KOPT-K1 (cell line): ENCODE results near the gene KCNK17.

Experiments
- H3K27ac ChIP-seq: fragments of 200-600 bp; sonication (generic); 2 replicates; pipeline ENCODE4 v1.5.1; 2016; ENCODE audit warnings: antibody characterized with exemption, mild to moderate bottlenecking, low read depth, low read length; ENCODE audit not compliant: poor library complexity, severe bottlenecking
- H3K36me3 ChIP-seq: fragments of 200-600 bp; sonication (generic); 2 replicates; pipeline ENCODE4 v1.5.1; 2017; ENCODE audit warnings: antibody characterized with exemption, mild to moderate bottlenecking, low read length, moderate library complexity; ENCODE audit not compliant: insufficient read depth
- H3K9me3 ChIP-seq: fragments of 200-600 bp; sonication (generic); 2 replicates; pipeline ENCODE4 v1.5.1; 2017; ENCODE audit warnings: antibody characterized with exemption, low read length, mild to moderate bottlenecking; ENCODE audit not compliant: insufficient read depth, poor library complexity, severe bottlenecking

KCNK17 gene

DNA sequence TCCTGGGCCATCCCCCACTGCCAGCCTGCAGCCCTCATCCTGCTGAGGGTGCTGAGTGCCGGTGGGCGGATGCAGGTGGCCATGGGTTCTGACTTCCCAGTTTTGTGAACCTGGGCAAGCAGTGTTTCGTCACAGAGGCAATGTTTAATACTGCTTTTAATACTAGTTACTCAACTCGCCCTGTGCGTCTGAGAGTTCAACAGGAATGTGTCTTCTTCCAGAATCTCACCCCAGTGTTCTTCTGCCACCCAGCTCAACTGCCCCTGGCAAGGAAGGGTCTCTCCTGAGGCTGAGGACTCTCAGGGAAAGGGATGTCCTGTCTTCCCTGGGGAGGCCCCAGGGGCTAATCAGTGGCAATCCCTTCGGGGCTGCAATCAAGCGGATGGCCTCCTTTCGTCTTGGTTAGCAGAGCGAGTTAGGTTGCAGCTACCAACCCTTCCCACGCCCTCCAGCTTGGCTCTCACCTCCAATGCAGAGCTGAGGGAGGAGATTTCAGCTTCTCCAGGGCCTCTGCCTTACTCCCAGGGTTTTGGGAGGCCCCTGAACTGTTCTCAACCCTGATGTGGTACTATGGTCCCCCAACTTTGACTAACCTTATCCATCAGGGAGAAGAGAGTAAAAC is 6.3 kb upstream of the KCNK17 start:
- no peaks in the 10 kb centered on the region for H3K9me3 ChIP-seq
- H3K27ac ChIP-seq, result peak overlapping the region; percentile 5

DNA sequence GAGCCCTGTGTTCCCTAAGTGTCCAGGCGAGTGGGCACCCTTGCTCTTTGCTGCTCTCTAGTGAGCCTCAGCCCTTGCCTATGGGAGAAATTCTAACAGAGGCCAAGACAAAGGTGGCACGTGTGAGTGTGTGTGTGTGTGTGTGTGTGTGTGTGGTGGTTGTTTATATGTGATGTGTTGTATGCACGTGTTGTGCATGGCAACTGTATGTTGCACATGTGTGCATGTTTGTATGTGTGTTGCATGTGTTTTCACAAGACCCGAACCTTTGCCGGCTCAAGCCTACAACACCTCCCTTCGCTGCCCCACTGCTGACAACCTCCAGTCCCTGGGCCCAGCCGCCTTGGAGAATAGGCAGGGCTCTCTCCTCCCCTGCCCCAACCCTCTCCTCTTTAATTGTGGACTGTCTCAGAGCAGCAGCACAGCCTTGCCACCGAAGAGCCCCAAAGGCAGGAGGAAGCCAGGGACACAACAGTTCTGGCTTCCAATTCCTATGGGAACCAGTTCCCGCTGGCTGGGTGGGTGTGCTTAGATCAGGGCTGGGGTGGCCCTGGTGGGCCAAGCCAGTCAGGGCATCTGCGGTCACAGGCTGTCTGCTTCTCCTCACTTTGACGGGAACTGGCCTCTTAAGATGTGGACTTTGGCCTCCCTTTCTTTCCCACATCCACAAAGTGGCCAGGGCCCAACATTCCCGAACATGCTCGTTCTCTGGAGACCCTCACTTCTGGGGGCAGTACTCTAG is 5.6 kb upstream of the KCNK17 start:
- H3K9me3 ChIP-seq, result no peaks in the 10 kb centered on the region

More for the DNA sequence above, 6.3 kb upstream of the KCNK17 start:
- H3K36me3 ChIP-seq, result no peaks in the 10 kb centered on the region

GRCh38 chr6:39317256-39317655 is 3.0 kb upstream of the KCNK17 start:
- Histone ChIP-seq H3K9me3 (no peaks in the 10 kb centered on the region), H3K36me3 (no peaks in the 10 kb centered on the region), H3K27ac (no peak overlapping the region)

More for the DNA sequence above, 5.6 kb upstream of the KCNK17 start:
- Histone ChIP-seq H3K27ac (no peak overlapping the region), H3K36me3 (no peaks in the 10 kb centered on the region)

DNA sequence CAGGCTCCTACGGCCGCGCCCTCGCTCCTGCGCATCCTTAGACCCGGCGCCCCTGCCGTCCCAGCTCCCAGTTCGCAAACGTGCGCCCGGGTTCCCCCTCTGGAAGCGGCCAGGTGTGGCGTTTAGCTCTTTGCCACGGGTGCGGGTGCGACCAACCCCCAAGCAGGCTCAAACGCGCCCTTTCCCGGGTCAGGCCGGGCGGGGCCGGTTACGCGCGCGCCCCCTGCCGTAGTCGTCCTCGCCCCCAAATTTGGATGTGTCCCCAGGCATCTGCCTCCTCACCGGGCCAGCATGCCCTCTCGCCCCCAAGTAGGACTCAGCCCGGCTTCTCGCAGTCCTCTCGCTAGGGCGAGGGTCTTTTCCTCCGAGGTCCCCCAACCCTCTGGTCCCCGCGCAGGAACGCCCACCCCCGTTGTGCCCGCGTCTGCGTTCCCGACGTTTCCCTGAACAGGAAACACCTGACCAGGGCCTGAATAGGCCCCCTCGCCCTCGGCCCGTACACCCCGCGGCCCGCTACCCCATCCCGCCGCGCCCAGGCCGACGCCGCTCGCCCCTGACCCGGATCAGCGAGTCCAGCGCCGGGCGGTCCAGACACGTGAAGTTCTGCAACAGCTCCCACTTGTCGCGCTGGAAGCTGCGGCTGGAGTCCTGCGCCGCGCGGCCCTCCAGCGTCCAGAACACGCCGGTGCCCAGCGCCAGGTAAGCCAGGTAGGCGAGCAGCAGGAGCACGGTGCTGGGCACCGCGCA is 520 bp downstream of the KCNK17 start:
- H3K36me3 ChIP-seq, result no peaks in the 10 kb centered on the region
- H3K27ac ChIP-seq, result peak overlapping the region; percentile 63
- H3K9me3 ChIP-seq, result no peaks in the 10 kb centered on the region

DNA sequence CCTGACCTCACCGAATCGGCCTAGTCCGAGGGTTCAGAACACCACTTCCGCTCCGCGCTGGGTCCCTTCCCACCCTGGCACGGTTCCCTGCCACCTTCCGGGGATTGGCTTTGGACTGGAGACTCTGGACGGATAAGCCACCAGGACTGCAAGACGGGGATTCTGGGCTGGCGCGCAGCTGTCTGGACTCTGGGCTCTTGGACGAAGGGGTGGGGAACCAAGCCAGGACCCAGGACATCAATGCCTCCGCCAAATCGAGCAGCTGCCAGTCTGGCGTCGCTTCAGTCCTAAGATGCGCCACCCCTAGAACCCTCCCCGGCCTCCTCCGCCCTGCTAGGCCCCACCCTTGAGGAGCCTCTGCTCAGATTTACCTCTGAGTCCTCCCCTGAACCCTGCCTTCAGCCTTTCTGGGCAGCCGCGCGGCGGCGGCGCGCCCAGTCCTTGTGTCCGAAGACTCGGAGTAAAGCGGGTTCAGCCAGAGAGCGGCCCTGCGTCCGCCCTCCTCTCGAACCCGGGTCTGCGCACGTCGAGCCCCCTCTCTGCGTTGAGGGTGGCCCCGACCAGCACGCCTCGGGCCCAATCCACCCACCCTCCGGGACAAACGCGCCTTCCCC is 1.2 kb downstream of the KCNK17 start:
- Histone ChIP-seq H3K9me3 (no peaks in the 10 kb centered on the region), H3K27ac (no peak overlapping the region), H3K36me3 (no peaks in the 10 kb centered on the region)

DNA sequence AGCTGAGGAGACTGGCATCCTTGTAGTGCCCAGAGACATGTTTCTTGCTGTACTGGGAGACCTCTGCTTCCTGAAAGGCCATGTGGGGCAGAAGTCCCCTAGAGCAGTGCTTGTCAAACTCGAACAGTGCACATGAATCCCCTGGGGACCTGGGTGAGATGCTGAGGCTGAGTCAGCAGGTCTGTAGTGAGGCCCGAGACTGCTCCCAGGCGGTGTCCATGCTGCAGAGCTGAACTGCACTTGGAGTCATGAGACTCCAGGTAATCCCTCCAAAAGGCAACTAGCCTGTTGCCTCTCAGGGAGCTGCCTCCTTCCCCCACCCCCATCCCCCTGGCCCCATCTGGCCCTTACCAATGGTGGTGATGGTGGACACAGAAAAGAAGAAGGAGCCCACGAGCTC is 3.7 kb downstream of the KCNK17 start:
- Histone ChIP-seq H3K36me3 (no peaks in the 10 kb centered on the region), H3K27ac (no peak overlapping the region), H3K9me3 (no peaks in the 10 kb centered on the region)

DNA sequence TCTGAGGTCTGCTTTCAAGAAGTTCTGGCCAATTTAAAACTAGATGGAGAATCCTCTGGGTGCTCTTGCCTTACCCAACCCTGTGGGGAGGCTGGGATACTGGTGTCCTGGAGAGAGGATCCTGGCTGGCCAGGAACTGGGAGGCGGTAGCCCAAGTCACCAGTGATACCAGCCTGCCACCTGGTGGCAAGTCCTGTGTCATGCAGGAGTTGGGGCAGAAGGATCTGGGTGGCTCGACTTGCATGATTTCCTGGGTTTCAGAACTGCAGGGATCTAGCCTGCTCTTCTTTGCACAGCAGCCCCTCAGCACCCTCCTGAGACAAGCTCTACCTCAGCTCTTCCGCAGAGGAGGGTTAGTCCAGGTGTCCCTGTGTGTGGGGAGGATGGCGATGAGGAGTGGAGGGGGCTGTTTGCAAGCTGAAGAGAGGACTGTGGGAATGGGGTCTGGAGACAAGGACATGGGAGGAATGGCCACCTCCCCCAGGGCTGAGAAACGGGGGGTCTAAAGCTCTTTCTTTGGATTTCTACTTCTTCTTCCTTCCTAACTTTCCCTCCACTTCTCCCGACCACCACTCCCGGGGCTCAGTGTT is 4.2 kb downstream of the KCNK17 start:
- Histone ChIP-seq H3K27ac (no peak overlapping the region), H3K9me3 (no peaks in the 10 kb centered on the region), H3K36me3 (no peaks in the 10 kb centered on the region)

- Histone ChIP-seq H3K36me3 (no peaks in the 10 kb centered on the region), H3K27ac (no peak overlapping the region), H3K9me3 (no peaks in the 10 kb centered on the region)
Measured at GRCh38 chr6:39307462-39307861, 6.8 kb downstream of the KCNK17 start.

- no peaks in the 10 kb centered on the region for H3K36me3 ChIP-seq
- no peaks in the 10 kb centered on the region for H3K9me3 ChIP-seq
- H3K27ac ChIP-seq, result no peak overlapping the region
Measured at GRCh38 chr6:39304951-39305350, 9.3 kb downstream of the KCNK17 start.

DNA sequence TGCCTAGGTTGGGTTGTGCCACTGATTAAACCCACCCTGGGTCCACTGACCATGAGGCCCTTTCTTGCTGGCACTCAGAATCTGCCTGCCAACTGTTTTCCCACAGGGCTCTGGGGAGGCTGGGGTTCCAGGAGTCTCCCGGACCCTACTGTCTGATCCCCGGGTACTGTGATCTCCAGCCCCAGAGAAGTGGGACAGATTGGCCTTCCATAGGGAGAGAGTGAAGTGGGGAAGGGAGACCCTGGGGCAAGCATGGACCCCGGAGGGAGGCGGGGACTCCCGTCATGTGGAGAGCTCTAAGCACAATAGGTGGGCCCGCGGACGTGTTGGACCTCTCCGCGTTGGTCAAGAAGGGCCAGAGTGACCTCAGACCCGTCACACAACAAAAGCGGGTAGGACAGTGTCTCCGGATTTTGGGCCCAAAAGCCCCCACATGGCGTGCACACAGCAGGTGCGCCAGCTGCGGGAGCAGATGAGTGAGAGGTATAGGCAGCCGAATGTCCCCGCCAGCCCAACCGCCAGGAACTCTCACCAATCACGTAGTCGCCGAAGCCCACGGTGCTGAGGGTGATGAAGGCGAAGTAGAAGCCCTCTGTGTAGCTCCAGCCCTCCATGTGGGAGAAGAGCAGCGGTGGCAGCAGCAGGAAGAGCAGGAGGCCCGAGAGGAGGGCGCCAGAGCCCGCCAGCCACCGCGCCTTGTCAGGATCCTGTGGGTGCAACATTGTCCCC is 10.6 kb downstream of the KCNK17 start:
- no peaks in the 10 kb centered on the region for H3K36me3 ChIP-seq
- H3K27ac ChIP-seq, result no peak overlapping the region
- H3K9me3 ChIP-seq, result no peaks in the 10 kb centered on the region

DNA sequence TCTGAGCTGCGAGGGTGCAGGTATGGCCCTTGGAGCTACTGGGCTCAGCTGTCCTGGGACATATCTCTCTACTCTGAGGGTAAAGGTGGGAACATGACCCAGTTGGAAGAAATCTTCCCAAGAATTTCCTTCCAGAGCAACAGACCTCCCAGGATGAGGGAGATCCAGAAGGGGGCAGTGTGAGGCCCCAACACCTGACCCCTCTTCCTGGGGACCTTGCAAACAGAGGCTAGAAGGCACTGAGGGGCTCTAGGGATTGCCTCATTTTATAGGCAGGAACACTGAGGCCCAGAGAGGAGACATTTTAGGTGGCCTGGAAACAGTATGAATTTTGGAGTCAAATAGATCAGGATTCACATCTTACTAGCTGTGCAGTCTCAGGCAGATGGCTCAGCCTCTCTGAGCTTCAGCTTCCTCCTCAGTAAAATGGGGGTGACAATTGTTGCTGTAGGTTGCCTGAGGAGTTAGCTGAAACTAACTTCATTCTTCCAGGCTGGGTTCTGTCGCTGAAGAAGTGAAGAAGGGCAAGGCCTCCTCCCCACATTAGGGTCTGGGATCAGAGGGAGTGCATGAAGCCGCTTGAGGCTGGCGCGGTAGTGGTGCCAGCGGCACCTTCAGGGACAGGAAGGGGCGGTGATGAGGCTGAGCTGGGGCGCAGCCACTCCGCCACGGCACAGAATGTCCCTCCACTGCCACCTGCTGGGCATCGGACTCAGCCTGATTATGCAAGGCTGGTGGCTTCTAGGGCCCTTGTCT is 11.4 kb downstream of the KCNK17 start:
- Histone ChIP-seq H3K27ac (no peak overlapping the region), H3K36me3 (no peaks in the 10 kb centered on the region), H3K9me3 (no peaks in the 10 kb centered on the region)

DNA sequence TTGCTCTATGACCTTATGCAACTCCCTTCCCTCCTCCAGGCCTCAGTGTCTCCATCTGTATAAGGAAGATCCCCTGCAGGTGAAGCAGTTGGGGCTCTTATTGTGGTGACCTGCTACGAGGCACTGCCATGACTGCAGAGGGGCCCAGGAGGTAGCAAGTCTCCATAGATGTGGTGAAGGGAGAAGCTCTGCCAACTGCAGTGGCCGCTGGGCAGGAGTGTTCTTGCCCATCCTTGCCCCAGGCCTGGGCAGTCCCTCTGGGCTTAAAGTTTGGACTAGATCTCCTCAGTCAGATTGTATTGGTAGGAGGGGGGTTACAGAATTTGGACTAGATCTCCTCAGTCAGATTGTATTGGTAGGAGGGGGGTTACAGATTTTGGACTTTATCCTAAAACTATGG is 12.2 kb downstream of the KCNK17 start:
- no peaks in the 10 kb centered on the region for H3K36me3 ChIP-seq
- no peak overlapping the region for H3K27ac ChIP-seq
- H3K9me3 ChIP-seq, result no peaks in the 10 kb centered on the region

GRCh38 chr6:39301606-39302005 is 12.6 kb downstream of the KCNK17 start:
- Histone ChIP-seq H3K27ac (no peak overlapping the region), H3K9me3 (no peaks in the 10 kb centered on the region), H3K36me3 (no peaks in the 10 kb centered on the region)

GRCh38 chr6:39300739-39301138 is 13.5 kb downstream of the KCNK17 start:
- Histone ChIP-seq H3K9me3 (no peaks in the 10 kb centered on the region), H3K27ac (no peak overlapping the region), H3K36me3 (no peaks in the 10 kb centered on the region)
